OCI-LY3 (cell line): ENCODE data around the gene ST6GAL1.

Experiments
- EZH2phosphoT487 ChIP-seq: fragments of 200-600 bp; shearing (Covaris generic); IDR thresholded peaks from 2 replicates; pipeline ENCODE4 v1.6.1; 2018; ENCODE audit warnings: antibody characterized with exemption, mixed run types, low read depth
- TF ChIP-seq, protein P1 (sequence below): fragments of 200-600, 300-600 bp; sonication (generic); IDR thresholded peaks from 2 replicates; pipeline ENCODE4 v1.5.1; 2014; ENCODE audit warnings: antibody characterized with exemption, low read length, low read depth

DNA sequence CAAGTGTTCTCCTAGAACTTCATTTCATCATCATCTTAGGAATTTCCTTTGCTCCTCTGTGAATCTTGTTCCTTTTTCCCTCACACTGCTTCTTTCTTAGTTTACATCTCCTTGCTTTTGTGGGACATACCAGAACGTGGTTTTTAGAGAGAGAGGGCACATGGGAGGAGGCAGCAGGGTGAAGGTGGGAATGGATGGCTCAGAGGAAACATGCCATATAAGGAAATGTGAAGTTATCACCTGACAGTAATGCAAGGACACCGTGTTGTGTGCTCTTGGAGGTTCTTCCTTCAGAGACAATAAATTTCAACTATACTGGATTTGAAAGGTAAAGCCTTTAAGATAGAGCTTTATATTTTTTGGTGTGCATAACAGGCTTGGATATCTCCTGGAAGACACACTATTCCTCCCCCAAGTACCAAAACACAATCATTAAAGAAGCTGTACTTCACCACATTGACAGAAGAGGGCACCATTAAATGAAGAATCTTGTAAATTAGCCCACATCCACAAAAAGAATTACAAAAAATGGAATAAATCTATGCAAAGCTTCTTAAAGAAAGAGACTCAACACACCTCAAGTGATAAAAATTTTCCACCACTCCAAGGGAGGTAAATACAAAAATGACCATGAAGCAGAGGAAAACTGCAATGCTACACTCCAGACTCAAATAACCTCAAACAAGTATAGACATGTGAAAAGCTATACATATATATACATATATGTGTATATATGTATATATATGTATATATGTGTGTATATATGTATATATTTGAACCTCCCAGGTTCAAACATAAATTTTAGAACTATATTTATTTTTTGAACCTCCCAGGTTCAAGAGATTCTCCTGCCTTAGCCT lies 182.8 kb downstream of the ST6GAL1 start:
- no peak for TF ChIP-seq EZH2phosphoT487
- TF ChIP-seq, protein P1, sequence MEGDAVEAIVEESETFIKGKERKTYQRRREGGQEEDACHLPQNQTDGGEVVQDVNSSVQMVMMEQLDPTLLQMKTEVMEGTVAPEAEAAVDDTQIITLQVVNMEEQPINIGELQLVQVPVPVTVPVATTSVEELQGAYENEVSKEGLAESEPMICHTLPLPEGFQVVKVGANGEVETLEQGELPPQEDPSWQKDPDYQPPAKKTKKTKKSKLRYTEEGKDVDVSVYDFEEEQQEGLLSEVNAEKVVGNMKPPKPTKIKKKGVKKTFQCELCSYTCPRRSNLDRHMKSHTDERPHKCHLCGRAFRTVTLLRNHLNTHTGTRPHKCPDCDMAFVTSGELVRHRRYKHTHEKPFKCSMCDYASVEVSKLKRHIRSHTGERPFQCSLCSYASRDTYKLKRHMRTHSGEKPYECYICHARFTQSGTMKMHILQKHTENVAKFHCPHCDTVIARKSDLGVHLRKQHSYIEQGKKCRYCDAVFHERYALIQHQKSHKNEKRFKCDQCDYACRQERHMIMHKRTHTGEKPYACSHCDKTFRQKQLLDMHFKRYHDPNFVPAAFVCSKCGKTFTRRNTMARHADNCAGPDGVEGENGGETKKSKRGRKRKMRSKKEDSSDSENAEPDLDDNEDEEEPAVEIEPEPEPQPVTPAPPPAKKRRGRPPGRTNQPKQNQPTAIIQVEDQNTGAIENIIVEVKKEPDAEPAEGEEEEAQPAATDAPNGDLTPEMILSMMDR, result peak; percentile 77
